SK-N-MC (cell line): Measurements from ENCODE around the gene AUNIP.

ENCODE experiments used
- EZH2 ChIP-seq: fragments of 200-600 bp; sonication (generic); IDR thresholded peaks from one replicate; pipeline ENCODE4 v1.6.1; 2017; ENCODE audit warnings: antibody characterized with exemption
- FOXP2 ChIP-seq: optimal IDR thresholded peaks from 2 replicates; pipeline ENCODE3; 2011; ENCODE audit warnings: mild to moderate bottlenecking, moderate library complexity; ENCODE audit not compliant: insufficient read depth; ENCODE audit errors: extremely low read length, control extremely low read depth
- POLR2AphosphoS5 ChIP-seq: IDR thresholded peaks from 2 replicates; pipeline ENCODE4 v1.6.1; 2012; ENCODE audit warnings: mild to moderate bottlenecking, low read depth, low read length, borderline replicate concordance

DNA sequence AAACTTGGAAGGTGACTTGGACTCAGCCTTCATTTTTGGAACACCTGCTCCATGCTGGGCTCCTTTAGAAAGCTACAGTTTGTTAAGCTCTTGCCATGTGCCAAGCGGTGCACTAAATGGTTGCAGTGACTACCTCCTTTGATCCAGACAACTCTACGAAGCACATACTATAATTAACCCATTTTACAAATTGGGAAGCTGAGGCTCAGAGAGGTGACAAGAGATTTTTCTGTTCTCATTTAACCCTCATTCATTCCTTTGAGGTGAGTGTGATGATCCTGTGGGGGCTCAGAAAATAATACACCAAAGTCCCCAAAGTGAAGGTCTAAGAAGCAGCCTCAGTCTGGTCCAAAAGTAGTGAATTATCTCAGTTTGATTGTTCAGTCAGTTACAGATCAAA, 17.9 kb upstream of the AUNIP start:
- TF ChIP-seq POLR2AphosphoS5 (no peak), EZH2 (no peak), FOXP2 (no peak)
